Stimulated activated memory B cell treated with anti-CD40 and anti-IgM and Interleukin-4, amounts not matched to agents 10 μg/mL and 1 μg/mL and 100 μg/mL, for 72 hours (primary cell): ENCODE measurements around the gene GGT1.
"Not testable (repeated sequence)": the region's sequence is repeated elsewhere in the genome, so short reads cannot be mapped to it uniquely, and the experiment has no call there.

Source experiments
- ATAC-seq: fragments of 150-1000 bp; cut with Tn5 transposase; 2 replicates; pipeline ENCODE4 v1.10.0; 2021
- H3K27ac Mint-ChIP-seq: one replicate; pipeline ENCODE4 v1.8.0; 2022; ENCODE audit warnings: mild to moderate bottlenecking, mixed read lengths
- H3K27me3 Mint-ChIP-seq: one replicate; pipeline ENCODE4 v1.8.0; 2022; ENCODE audit warnings: mixed read lengths
- H3K36me3 Mint-ChIP-seq: one replicate; pipeline ENCODE4 v1.8.0; 2022; ENCODE audit warnings: mixed read lengths
- H3K4me1 Mint-ChIP-seq: one replicate; pipeline ENCODE4 v1.8.0; 2022; ENCODE audit warnings: mixed read lengths
- H3K4me3 Mint-ChIP-seq: one replicate; pipeline ENCODE4 v1.8.0; 2022; ENCODE audit warnings: mild to moderate bottlenecking, moderate library complexity, mixed read lengths
- H3K9me3 Mint-ChIP-seq: one replicate; pipeline ENCODE4 v1.8.0; 2022; ENCODE audit warnings: mixed read lengths

The GGT1 gene

GRCh38 chr22:24632642-24633041 is 29.6 kb downstream of the GGT1 start:
- H3K27me3 Mint-ChIP-seq, H3K9me3 Mint-ChIP-seq, H3K36me3 Mint-ChIP-seq, ATAC-seq, H3K27ac Mint-ChIP-seq, H3K4me3 Mint-ChIP-seq: not testable (repeated sequence)
- H3K4me1 Mint-ChIP-seq: peaks cover 26% of the 10 kb centered on the region

DNA sequence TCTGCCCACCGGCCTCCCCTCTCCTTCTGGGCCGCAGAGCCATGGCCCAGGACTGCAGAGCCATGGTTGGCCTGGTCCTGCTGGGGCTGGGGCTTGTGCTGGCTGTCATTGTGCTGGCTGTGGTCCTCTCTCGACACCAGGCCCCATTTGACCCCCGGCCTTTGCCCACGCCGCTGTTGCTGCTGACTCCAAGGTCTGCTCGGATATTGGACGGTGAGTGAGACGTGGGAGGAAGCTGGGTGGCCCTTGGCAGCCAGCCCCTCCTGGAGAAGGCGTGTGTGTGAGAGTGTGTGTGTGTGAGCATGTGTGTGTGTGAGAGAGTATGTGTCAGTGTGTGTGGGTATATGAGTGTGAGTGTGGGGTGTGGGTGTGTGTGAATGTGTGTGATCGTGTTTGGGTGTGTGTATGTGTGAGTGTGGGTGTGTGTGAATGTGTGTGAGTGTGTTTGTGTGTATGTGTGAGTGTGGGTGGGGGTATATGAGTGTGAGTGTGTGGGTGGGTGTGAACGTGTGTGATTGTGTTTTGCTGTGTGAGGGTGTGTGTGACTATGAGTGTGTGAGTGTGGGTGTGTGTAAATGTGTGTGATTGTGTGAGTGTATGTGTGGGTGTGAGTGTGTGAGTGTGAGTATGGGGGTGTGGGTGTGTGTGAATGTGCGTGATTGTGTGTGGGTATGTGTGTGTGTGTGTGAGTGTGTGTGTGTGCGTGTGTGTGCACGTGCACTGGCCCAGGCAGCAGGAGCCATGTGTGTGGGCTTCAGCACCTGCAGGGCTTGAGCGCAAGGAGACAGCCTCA is 30.4 kb downstream of the GGT1 start:
- peak overlapping the region; percentile 4 for H3K27ac Mint-ChIP-seq
- not testable (repeated sequence) for H3K36me3 Mint-ChIP-seq, H3K9me3 Mint-ChIP-seq, H3K27me3 Mint-ChIP-seq, H3K4me3 Mint-ChIP-seq, ATAC-seq
- H3K4me1 Mint-ChIP-seq: peaks cover 26% of the 10 kb centered on the region

GRCh38 chr22:24634776-24635389 is 31.9 kb downstream of the GGT1 start:
- not testable (repeated sequence) for H3K9me3 Mint-ChIP-seq, H3K4me3 Mint-ChIP-seq, H3K27me3 Mint-ChIP-seq, H3K36me3 Mint-ChIP-seq, ATAC-seq
- H3K27ac Mint-ChIP-seq: peak overlapping the region; percentile 74
- peaks cover 26% of the 10 kb centered on the region for H3K4me1 Mint-ChIP-seq

GRCh38 chr22:24636513-24636912 is 33.5 kb downstream of the GGT1 start:
- H3K4me1 Mint-ChIP-seq: peaks cover 26% of the 10 kb centered on the region
- not testable (repeated sequence) for H3K27ac Mint-ChIP-seq, H3K27me3 Mint-ChIP-seq, ATAC-seq, H3K9me3 Mint-ChIP-seq, H3K4me3 Mint-ChIP-seq, H3K36me3 Mint-ChIP-seq

DNA sequence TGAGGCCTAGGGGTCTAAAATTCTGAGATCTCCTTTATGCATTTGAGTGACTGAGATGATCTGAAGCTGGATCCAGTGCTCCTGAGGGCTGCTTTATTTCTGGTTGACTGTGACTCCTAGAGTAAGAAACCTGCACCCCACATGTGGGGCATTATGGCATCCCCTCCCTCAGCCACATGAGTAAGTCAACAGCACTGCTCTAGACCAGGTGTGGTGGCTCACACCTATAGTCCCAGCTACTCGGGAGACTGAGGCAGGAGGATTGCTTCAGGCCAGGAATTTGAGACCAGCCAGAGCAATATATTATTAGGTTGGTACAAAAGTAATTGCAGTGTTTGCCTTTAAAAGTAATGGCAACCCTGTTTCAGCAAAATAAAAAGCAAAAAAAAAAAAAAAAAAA is 39.3 kb downstream of the GGT1 start:
- not testable (repeated sequence) for H3K36me3 Mint-ChIP-seq, H3K27ac Mint-ChIP-seq, H3K27me3 Mint-ChIP-seq, H3K4me1 Mint-ChIP-seq, H3K9me3 Mint-ChIP-seq, ATAC-seq, H3K4me3 Mint-ChIP-seq

- H3K27ac Mint-ChIP-seq, H3K27me3 Mint-ChIP-seq, H3K9me3 Mint-ChIP-seq, H3K4me1 Mint-ChIP-seq, H3K36me3 Mint-ChIP-seq, H3K4me3 Mint-ChIP-seq: not testable (repeated sequence)
- ATAC-seq: peak; percentile 24
Observed at GRCh38 chr22:24644409-24644808, 41.4 kb downstream of the GGT1 start.

GRCh38 chr22:24645408-24646399 is 42.7 kb downstream of the GGT1 start:
- not testable (repeated sequence) for ATAC-seq, H3K27ac Mint-ChIP-seq, H3K9me3 Mint-ChIP-seq, H3K4me3 Mint-ChIP-seq, H3K36me3 Mint-ChIP-seq, H3K27me3 Mint-ChIP-seq, H3K4me1 Mint-ChIP-seq

DNA sequence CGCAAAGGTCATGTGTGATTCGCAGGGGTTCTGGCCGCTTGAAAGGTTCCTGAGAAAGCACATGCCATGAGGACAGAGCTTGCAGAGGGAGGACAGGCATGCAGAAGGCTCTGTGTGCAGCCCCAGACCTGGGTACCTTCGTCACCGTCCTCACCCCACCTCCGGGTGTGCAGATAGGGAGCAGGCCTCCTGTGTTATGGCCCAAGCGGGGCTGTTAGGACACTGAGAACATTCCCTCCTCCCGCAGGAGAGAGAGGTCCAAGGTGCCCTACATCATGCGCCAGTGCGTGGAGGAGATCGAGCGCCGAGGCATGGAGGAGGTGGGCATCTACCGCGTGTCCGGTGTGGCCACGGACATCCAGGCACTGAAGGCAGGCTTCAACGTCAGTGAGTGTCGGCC is 43.8 kb downstream of the GGT1 start:
- H3K36me3 Mint-ChIP-seq, ATAC-seq, H3K4me1 Mint-ChIP-seq, H3K27me3 Mint-ChIP-seq, H3K27ac Mint-ChIP-seq, H3K9me3 Mint-ChIP-seq, H3K4me3 Mint-ChIP-seq: not testable (repeated sequence)

- H3K27me3 Mint-ChIP-seq, H3K4me1 Mint-ChIP-seq, H3K27ac Mint-ChIP-seq, ATAC-seq, H3K9me3 Mint-ChIP-seq, H3K4me3 Mint-ChIP-seq, H3K36me3 Mint-ChIP-seq: not testable (repeated sequence)
Observed at GRCh38 chr22:24649371-24649770, 46.4 kb downstream of the GGT1 start.

DNA sequence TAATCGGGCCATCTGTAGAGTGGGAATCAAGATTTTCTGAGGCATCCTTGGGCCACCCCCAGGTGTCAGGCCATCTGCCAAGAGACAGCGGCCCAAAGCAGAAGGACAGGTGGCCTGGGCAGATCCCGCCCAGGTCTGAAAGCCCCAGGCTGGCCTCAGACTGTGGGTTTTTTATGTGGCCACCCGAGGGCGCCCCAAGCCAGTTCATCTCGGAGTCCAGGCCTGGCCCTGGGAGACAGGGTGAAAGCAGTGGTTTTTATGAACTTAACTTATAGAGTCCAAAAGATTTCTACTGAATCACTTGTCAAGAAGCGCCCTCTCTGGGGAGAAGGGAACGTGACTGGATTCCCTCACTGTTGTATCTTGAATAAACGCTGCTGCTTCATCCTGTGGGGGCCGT is 47.9 kb downstream of the GGT1 start:
- not testable (repeated sequence) for H3K27ac Mint-ChIP-seq, H3K9me3 Mint-ChIP-seq, H3K4me1 Mint-ChIP-seq, H3K36me3 Mint-ChIP-seq, ATAC-seq, H3K4me3 Mint-ChIP-seq, H3K27me3 Mint-ChIP-seq

- H3K4me3 Mint-ChIP-seq, H3K4me1 Mint-ChIP-seq, ATAC-seq, H3K9me3 Mint-ChIP-seq, H3K36me3 Mint-ChIP-seq, H3K27ac Mint-ChIP-seq: not testable (repeated sequence)
- H3K27me3 Mint-ChIP-seq: peaks cover 15% of the 10 kb centered on the region
Observed at GRCh38 chr22:24665395-24665794, 62.4 kb downstream of the GGT1 start.

DNA sequence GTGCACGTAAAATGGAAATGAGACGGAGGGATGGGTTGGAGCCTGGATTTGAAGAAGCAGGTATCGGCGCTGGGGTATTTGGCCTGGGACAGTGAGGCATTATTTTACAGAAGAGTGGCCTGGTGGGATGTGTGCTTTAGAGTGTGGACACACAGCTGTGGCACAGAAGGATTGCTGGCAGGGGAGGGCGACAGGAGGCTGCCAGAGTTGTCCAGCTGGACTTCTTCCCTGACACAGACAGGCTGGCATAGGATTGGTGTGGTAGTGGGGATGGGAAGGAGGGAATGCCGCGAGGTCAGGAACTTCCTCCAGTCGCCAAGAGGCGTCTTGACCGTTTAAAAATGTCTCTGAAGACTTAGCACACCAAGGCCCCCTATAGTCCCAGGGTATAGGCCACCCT is 64.9 kb downstream of the GGT1 start:
- not testable (repeated sequence) for H3K4me3 Mint-ChIP-seq, H3K27ac Mint-ChIP-seq, ATAC-seq, H3K36me3 Mint-ChIP-seq, H3K9me3 Mint-ChIP-seq, H3K4me1 Mint-ChIP-seq
- H3K27me3 Mint-ChIP-seq: peaks cover 15% of the 10 kb centered on the region

DNA sequence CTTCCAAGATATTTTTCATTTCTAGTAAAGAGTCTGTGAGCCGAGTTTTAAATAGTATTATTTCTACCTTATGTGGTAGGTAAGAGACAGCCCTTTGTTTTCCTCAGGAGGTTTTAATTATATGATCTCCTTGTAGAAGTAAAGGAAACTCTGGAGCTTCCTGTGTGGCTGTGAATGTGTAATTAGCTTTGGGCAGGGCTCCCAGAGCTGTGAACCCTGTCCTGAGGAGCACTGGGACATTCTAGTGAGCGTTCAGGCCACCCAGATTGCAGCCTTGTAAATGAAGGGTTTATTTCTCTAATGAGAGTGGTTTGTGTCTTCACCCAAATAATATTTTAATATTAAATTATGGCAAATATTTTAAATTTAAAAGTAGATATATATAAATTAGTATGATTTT is 69.5 kb downstream of the GGT1 start:
- H3K9me3 Mint-ChIP-seq, ATAC-seq, H3K36me3 Mint-ChIP-seq, H3K4me1 Mint-ChIP-seq, H3K4me3 Mint-ChIP-seq, H3K27ac Mint-ChIP-seq: not testable (repeated sequence)
- H3K27me3 Mint-ChIP-seq: peaks cover 11% of the 10 kb centered on the region
